Heart left ventricle (tissue), 16 donors: Measurements from ENCODE around the gene DNASE1L1. TPM values are rescaled to one million over a fixed set of nuclear protein-coding genes. Genes with fewer than 3 reads are reported as not detected.
"Not testable (repeated sequence)": the region's sequence is repeated elsewhere in the genome, so short reads cannot be mapped to it uniquely, and the experiment has no call there.

Source experiments
- ATAC-seq, 4 donors: fragments of 200-7000 bp; cut with Tn5 transposase; one replicate each; pipeline ENCODE4 v1.9.1; 2020 to 2022; ENCODE audit warnings: moderate library complexity in 4 of 4, mild to moderate bottlenecking in 3 of 4, moderate number of reproducible peaks in 1 of 4
- DNase-seq, 5 donors: peaks; one replicate each; pipeline ENCODE4 v3.0.0-alpha.2; 2020
- H3K27ac ChIP-seq, 12 donors: fragments of 200-600 bp; sonication (generic) in 4 of 12; one replicate each; pipeline versions ENCODE4 v1.5.0 to v1.8.0; 2016 to 2022; ENCODE audit warnings: mild to moderate bottlenecking in 2 of 12
- H3K27me3 ChIP-seq, 9 donors: fragments of 200-600 bp; sonication (generic) in 2 of 9; one replicate each; pipeline versions ENCODE4 v1.5.1 to v1.8.0; 2016 to 2022; ENCODE audit warnings: mild to moderate bottlenecking in 3 of 9
- H3K36me3 ChIP-seq, 9 donors: fragments of 200-600 bp; sonication (generic) in 2 of 9; one replicate each; pipeline versions ENCODE4 v1.5.0 to v1.8.0; 2018 to 2022; ENCODE audit warnings: mild to moderate bottlenecking in 2 of 9
- H3K4me1 ChIP-seq, 12 donors: fragments of 200-600 bp; sonication (generic) in 4 of 12; one replicate each; pipeline versions ENCODE4 v1.5.0 to v1.8.0; 2016 to 2022; ENCODE audit warnings: mild to moderate bottlenecking in 3 of 12
- H3K4me3 ChIP-seq, 12 donors: fragments of 200-600 bp; sonication (generic) in 4 of 12; one replicate each; pipeline versions ENCODE4 v1.5.0 to v1.8.0; 2017 to 2022; ENCODE audit warnings: mild to moderate bottlenecking in 9 of 12, moderate library complexity in 4 of 12
- H3K9me3 ChIP-seq, 12 donors: fragments of 200-600 bp; sonication (generic) in 4 of 12; one replicate each; pipeline versions ENCODE4 v1.5.0 to v1.8.0; 2016 to 2022; ENCODE audit warnings: mild to moderate bottlenecking in 1 of 12
- CTCF ChIP-seq, 12 donors: fragments of 200-600 bp; sonication (generic) in 4 of 12; IDR thresholded peaks; one replicate each; pipeline versions ENCODE4 v1.5.0 to v1.8.0; 2018 to 2022; ENCODE audit warnings: antibody characterized with exemption in 12 of 12, mild to moderate bottlenecking in 5 of 12
- POLR2A ChIP-seq, 2 donors: fragments of 450-650 bp; IDR thresholded peaks; one replicate each; pipeline ENCODE4 v1.6.1; 2017; ENCODE audit warnings: antibody characterized with exemption in 2 of 2, mild to moderate bottlenecking in 2 of 2, moderate library complexity in 2 of 2
- WGBS, 4 donors: extraction: QIAGEN DNeasy Blood & Tissue Kit in 2 of 4; methylation state at CpG; one replicate each; pipeline versions ENCODE4 v1.1.5 to v1.1.7; 2013 to 2018; 5-methylcytosine and 5-hydroxymethylcytosine counted together
- intact Hi-C, 10 donors: fragments of 100-400 bp; cut with DNase I; formaldehyde crosslinking; loops; one replicate each; pipeline versions ENCODE4 v1.11.1 to v1.14.2; 2022
- polyA plus RNA-seq, 2 donors: library from polyadenylated mRNA; stranded (reverse); fragments of 200-250 nt; gene quantifications; one replicate each; pipeline ENCODE4 v1.2.3, GENCODE V29; 2013
- total RNA-seq, 9 donors: library from RNA; depleted of rRNA in 2 of 9; stranded (reverse); fragments of >200 nt in 2 of 9; fragmentation: NEBNext Ultra II Directional in 3 of 9; extraction: Animal tissue kit (Norgen Biotek cat#: 25700) in 3 of 9; gene quantifications; one replicate each; pipeline versions ENCODE4 v1.1.0 to v1.2.4, GENCODE V29; 2016 to 2023
- donor health status: ischemic (EF 13 %, LVEDD 7.1; RV severe dilation, severe dysfunction).
- donor health status: healthy with polysubstance abuse.
- donor health status: DM: no; HTN: yes; CAD: no.
- donor health status: DM: no; HTN: no; CAD: no.
- donor health status: ischemic (EF 25% LVEDD 6.9; RV normal size, moderate dysfunction).
- donor health status: ischemic (EF 25% LVEDD 5.7; RV mildly dilated, moderate dysfunction).
- donor health status: healthy.
- donor health status: DM: yes; HTN: yes; CAD: no.
- donor health status: ischemic (EF 35%, LVEDD 5.7; RV mildly dilated, moderate dysfunction).
- donor health status: nonischemic (EF 11% LVEDD 7.7; RV severe dilation, severe dysfunction).
- donor health status: DM: yes; HTN: yes; CAD: no.
- donor health status: PGD.
- donor health status: ischemic (EF 29% LVEDD 5.4; RV normal size, mild dysfunction).
- donor health status: nonischemic (EF 23%, LVEDD 6.1; RV moderate dilation, normal function).

Gene DNASE1L1
- total and polyA plus RNA-seq, 11 donors = 26.7 to 117 (median 43.8) TPM

DNA sequence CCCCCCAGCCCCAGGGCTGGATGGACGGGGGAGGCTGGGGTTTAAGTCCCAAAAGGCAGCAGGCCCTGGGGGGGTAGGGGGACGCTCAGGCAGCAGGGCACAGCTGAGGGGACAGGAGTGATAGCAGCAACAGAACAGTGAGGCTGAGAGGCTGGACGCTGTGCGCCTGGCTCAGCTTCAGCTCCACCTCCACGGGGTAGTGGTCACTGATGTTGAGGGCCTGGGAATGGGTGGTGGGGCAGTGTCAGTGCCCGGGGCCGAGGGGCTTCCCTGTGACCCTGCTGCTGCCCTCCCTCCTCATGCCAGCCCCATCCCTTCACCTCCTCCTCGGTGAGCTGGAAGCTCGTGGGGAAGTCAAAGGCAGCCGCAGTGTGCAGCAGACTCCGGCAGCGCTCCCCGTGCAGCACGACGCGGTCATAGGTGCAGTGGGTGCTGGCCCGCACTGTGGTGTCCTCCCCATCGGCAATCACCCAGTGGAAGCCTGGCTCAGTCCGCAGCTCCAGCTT is 6.4 kb downstream of the DNASE1L1 start:
- WGBS, 4 donors = 78 to 84% (median 83%) methylated on average over 16 to 19 of the region's 19 CpGs
- intact Hi-C loops = loop anchor here in 1 of 10 donors (5.0 kb wide), 1 partner anchor 35 kb away; the partner anchor contains the start of gene GDI1

GRCh38 chrX:154401918-154402621 is 7.0 kb downstream of the DNASE1L1 start:
- H3K4me3 ChIP-seq = no peak overlapping the region
- intact Hi-C loops = loop anchor here in 1 of 10 donors (5.0 kb wide), 1 partner anchor 35 kb away; the partner anchor contains the start of gene GDI1
- TF ChIP-seq POLR2A (IDR thresholded peaks at IDR 0.05) (no peak), CTCF (IDR thresholded peaks at IDR 0.05) (no peak)
- peaks cover 0 to 31% (median 24%) of the 10 kb centered on the region in 9 donors for H3K36me3 ChIP-seq
- DNase-seq (no peak), ATAC-seq (no peak)
- H3K4me1 ChIP-seq = peaks cover 0 to 16% (median 9%) of the 10 kb centered on the region in 12 donors
- WGBS, 4 donors = 51 to 65% (median 59%) methylated on average over 6 of the region's 6 CpGs
- H3K9me3 ChIP-seq = no peaks in the 10 kb centered on the region
- no peak overlapping the region for H3K27ac ChIP-seq
- H3K27me3 ChIP-seq = no peaks in the 10 kb centered on the region

More for the DNA sequence above, 6.4 kb downstream of the DNASE1L1 start:
- no peak for ATAC-seq
- peak in 1 of 5 donors; percentile 14 for DNase-seq
- Histone ChIP-seq H3K36me3 (peaks cover 0 to 31% (median 24%) of the 10 kb centered on the region in 9 donors), H3K27ac (no peak overlapping the region), H3K4me3 (no peak overlapping the region), H3K27me3 (no peaks in the 10 kb centered on the region), H3K9me3 (no peaks in the 10 kb centered on the region), H3K4me1 (peaks cover 0 to 16% (median 9%) of the 10 kb centered on the region in 12 donors)
- TF ChIP-seq CTCF (IDR thresholded peaks at IDR 0.05) = no peak
- no peak for TF ChIP-seq POLR2A (IDR thresholded peaks at IDR 0.05)

DNA sequence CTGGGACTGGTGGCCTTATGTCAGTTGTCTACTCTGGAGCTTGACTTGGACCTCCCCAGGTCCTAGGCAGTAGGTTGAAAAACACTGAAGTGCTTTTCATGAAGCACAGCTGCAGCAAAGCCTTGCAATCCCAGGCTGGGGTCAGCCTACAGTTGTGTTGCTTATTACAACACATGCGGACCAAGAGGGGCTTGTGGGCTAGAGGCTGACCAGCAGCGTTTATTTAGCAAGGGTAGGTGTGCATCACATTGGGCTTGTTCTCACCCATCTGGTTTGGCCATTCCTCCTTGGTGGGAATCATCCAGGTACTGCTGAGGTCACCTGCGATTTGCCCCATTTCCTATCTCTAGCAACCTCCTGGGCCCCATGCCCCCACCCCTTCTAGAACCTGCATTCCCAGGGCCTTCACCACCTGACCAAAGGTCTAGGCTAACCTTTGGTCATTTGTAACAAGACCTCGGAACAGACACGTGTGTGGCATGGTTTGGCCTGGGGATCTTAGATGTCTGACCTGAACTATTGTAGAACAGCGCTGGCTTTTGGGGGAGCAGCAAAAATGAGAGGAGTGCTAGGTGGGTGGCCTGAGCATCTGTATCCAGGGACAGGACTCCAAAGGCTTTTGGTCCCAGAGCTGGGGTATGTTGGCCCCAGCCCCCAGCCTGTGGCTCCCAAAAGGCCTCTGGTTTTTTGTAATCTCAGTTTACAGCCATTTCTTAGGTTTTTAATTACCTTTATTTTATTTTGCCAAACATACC is 7.8 kb downstream of the DNASE1L1 start:
- ATAC-seq (no peak), DNase-seq (peak in 1 of 5 donors; percentile 18)
- no peaks in the 10 kb centered on the region for H3K9me3 ChIP-seq
- peaks cover 0 to 31% (median 24%) of the 10 kb centered on the region in 9 donors for H3K36me3 ChIP-seq
- peaks cover 0 to 16% (median 10%) of the 10 kb centered on the region in 12 donors for H3K4me1 ChIP-seq
- intact Hi-C loops = loop anchor here in 1 of 10 donors (5.0 kb wide), 1 partner anchor 36 kb away; the partner anchor contains the start of gene GDI1
- WGBS, 4 donors = 56 to 61% (median 57%) methylated on average over 5 to 6 of the region's 6 CpGs
- no peak overlapping the region for H3K27ac ChIP-seq
- H3K4me3 ChIP-seq = no peak overlapping the region
- TF ChIP-seq CTCF (IDR thresholded peaks at IDR 0.05) (no peak), POLR2A (IDR thresholded peaks at IDR 0.05) (no peak)
- H3K27me3 ChIP-seq = no peaks in the 10 kb centered on the region

- H3K4me3 ChIP-seq = peak overlapping the region in 5 of 12 donors; percentile 67 to 99 (median 85)
- WGBS, 4 donors = 54 to 74% (median 62%) methylated on average over 6 of the region's 6 CpGs
- not testable (repeated sequence) for H3K9me3 ChIP-seq, ATAC-seq, H3K27me3 ChIP-seq
- DNase-seq = peak in 1 of 5 donors; percentile 18
- peak overlapping the region in 1 of 12 donors; percentile 98 for H3K27ac ChIP-seq
- H3K4me1 ChIP-seq = peaks cover 0 to 16% (median 10%) of the 10 kb centered on the region in 12 donors
- intact Hi-C loops = loop anchor here in 1 of 10 donors (5.0 kb wide), 1 partner anchor 37 kb away; the partner anchor contains the start of gene GDI1
- H3K36me3 ChIP-seq = peaks cover 0 to 31% (median 24%) of the 10 kb centered on the region in 9 donors
These were observed 8.7 kb downstream of the DNASE1L1 start for GRCh38 chrX:154400369-154400817.
